ENCODE measurements around the gene PNLIPRP3.

Gene PNLIPRP3

GRCh38 chr10:116460219-116460618 lies 32.6 kb downstream of the PNLIPRP3 start:
- Histone ChIP-seq H3K4me2 (ENCODE audit: low read depth, low read length, poor library complexity, severe bottlenecking) (no peak overlapping the region), H3K9ac (ENCODE audit: low read depth, low read length, poor library complexity, severe bottlenecking) (no peak overlapping the region), H3K9me2 (replicated peaks; ENCODE audit: low read depth, low read length) (no peaks in the 10 kb centered on the region), H3K9me3 (ENCODE audit: insufficient read depth, low read depth, low read length) (no peaks in the 10 kb centered on the region), H3K79me2 (ENCODE audit: insufficient read depth, low read length) (no peaks in the 10 kb centered on the region), H3F3A (ENCODE audit: low read depth) (no peaks in the 10 kb centered on the region), H3K27me3 (ENCODE audit: insufficient read depth, low read length, poor library complexity, severe bottlenecking) (no peaks in the 10 kb centered on the region), H3K36me3 (ENCODE audit: insufficient read depth, low read length) (no peaks in the 10 kb centered on the region), H4K20me1 (ENCODE audit: insufficient read depth, low read length, poor library complexity, severe bottlenecking) (no peaks in the 10 kb centered on the region), H2AFZ (ENCODE audit: low read length) (no peak overlapping the region), H3K4me3 (ENCODE audit: low read length, poor library complexity, severe bottlenecking) (no peak overlapping the region), H3K4me1 (ENCODE audit: insufficient read depth, low read length, poor library complexity, severe bottlenecking) (peaks cover 8% of the 10 kb centered on the region)
- no peak for TF ChIP-seq CTCF (conservative IDR thresholded peaks at IDR 0.05; ENCODE audit: low read length)
- TF ChIP-seq EZH2phosphoT487 (IDR thresholded peaks at IDR 0.05; ENCODE audit: borderline replicate concordance), result no peak

GRCh38 chr10:116461680-116462079 lies 34.0 kb downstream of the PNLIPRP3 start:
- H3F3A ChIP-seq (ENCODE audit: low read depth), result no peaks in the 10 kb centered on the region
- H4K20me1 ChIP-seq (ENCODE audit: insufficient read depth, low read length, poor library complexity, severe bottlenecking), result no peaks in the 10 kb centered on the region
- H2AFZ ChIP-seq (ENCODE audit: low read length), result no peak overlapping the region
- H3K9me3 ChIP-seq (ENCODE audit: insufficient read depth, low read depth, low read length), result no peaks in the 10 kb centered on the region
- no peaks in the 10 kb centered on the region for H3K79me2 ChIP-seq (ENCODE audit: insufficient read depth, low read length)
- H3K4me3 ChIP-seq (ENCODE audit: low read length, poor library complexity, severe bottlenecking), result no peak overlapping the region
- no peaks in the 10 kb centered on the region for H3K36me3 ChIP-seq (ENCODE audit: insufficient read depth, low read length)
- peaks cover 18% of the 10 kb centered on the region for H3K4me1 ChIP-seq (ENCODE audit: insufficient read depth, low read length, poor library complexity, severe bottlenecking)
- H3K9ac ChIP-seq (ENCODE audit: low read depth, low read length, poor library complexity, severe bottlenecking), result no peak overlapping the region
- TF ChIP-seq CTCF (conservative IDR thresholded peaks at IDR 0.05; ENCODE audit: low read length), result no peak
- no peak for TF ChIP-seq EZH2phosphoT487 (IDR thresholded peaks at IDR 0.05; ENCODE audit: borderline replicate concordance)
- H3K9me2 ChIP-seq (replicated peaks; ENCODE audit: low read depth, low read length), result no peaks in the 10 kb centered on the region
- H3K4me2 ChIP-seq (ENCODE audit: low read depth, low read length, poor library complexity, severe bottlenecking), result no peak overlapping the region
- no peaks in the 10 kb centered on the region for H3K27me3 ChIP-seq (ENCODE audit: insufficient read depth, low read length, poor library complexity, severe bottlenecking)

GRCh38 chr10:116464257-116464656 lies 36.6 kb downstream of the PNLIPRP3 start:
- Histone ChIP-seq H3K4me1 (ENCODE audit: insufficient read depth, low read length, poor library complexity, severe bottlenecking) (peaks cover 18% of the 10 kb centered on the region), H4K20me1 (ENCODE audit: insufficient read depth, low read length, poor library complexity, severe bottlenecking) (no peaks in the 10 kb centered on the region), H3K4me2 (ENCODE audit: low read depth, low read length, poor library complexity, severe bottlenecking) (no peak overlapping the region), H3K27me3 (ENCODE audit: insufficient read depth, low read length, poor library complexity, severe bottlenecking) (no peaks in the 10 kb centered on the region), H3K9me3 (ENCODE audit: insufficient read depth, low read depth, low read length) (no peaks in the 10 kb centered on the region), H3K79me2 (ENCODE audit: insufficient read depth, low read length) (no peaks in the 10 kb centered on the region), H3K36me3 (ENCODE audit: insufficient read depth, low read length) (no peaks in the 10 kb centered on the region), H3K4me3 (ENCODE audit: low read length, poor library complexity, severe bottlenecking) (no peak overlapping the region), H2AFZ (ENCODE audit: low read length) (no peak overlapping the region), H3K9ac (ENCODE audit: low read depth, low read length, poor library complexity, severe bottlenecking) (no peak overlapping the region), H3F3A (ENCODE audit: low read depth) (no peaks in the 10 kb centered on the region), H3K9me2 (replicated peaks; ENCODE audit: low read depth, low read length) (no peaks in the 10 kb centered on the region)
- TF ChIP-seq EZH2phosphoT487 (IDR thresholded peaks at IDR 0.05; ENCODE audit: borderline replicate concordance) (no peak), CTCF (conservative IDR thresholded peaks at IDR 0.05; ENCODE audit: low read length) (no peak)
